Measurements from ENCODE around the gene ANXA8.

ANXA8 gene

GRCh38 chr10:47447209-47447608, 36.7 kb downstream of the ANXA8 start:
- DNase-seq: no peak

GRCh38 chr10:47445720-47446119, 38.2 kb downstream of the ANXA8 start:
- DNase-seq: no peak

GRCh38 chr10:47444047-47444446, 39.9 kb downstream of the ANXA8 start:
- DNase-seq: no peak

GRCh38 chr10:47443145-47443544, 40.8 kb downstream of the ANXA8 start:
- no peak for DNase-seq

- DNase-seq: no peak
Observed at GRCh38 chr10:47442351-47442750, 41.6 kb downstream of the ANXA8 start.

GRCh38 chr10:47441938-47442337, 42.0 kb downstream of the ANXA8 start:
- DNase-seq: no peak

GRCh38 chr10:47440207-47440606, 43.7 kb downstream of the ANXA8 start:
- DNase-seq: no peak

GRCh38 chr10:47438857-47439474, 44.9 kb downstream of the ANXA8 start:
- no peak for DNase-seq

GRCh38 chr10:47435081-47435480, 48.8 kb downstream of the ANXA8 start:
- DNase-seq: no peak

GRCh38 chr10:47425813-47426419, 58.0 kb downstream of the ANXA8 start:
- DNase-seq: no peak

GRCh38 chr10:47424231-47424630, 59.7 kb downstream of the ANXA8 start:
- DNase-seq: no peak

GRCh38 chr10:47423476-47423875, 60.4 kb downstream of the ANXA8 start:
- DNase-seq: no peak

- no peak for DNase-seq
Observed at GRCh38 chr10:47421057-47421952, 62.6 kb downstream of the ANXA8 start.

GRCh38 chr10:47420305-47421056, 63.4 kb downstream of the ANXA8 start:
- DNase-seq: no peak

GRCh38 chr10:47419421-47419820, 64.5 kb downstream of the ANXA8 start:
- DNase-seq: no peak

- no peak for DNase-seq
Observed at GRCh38 chr10:47418966-47419365, 64.9 kb downstream of the ANXA8 start.

- no peak for DNase-seq
Observed at GRCh38 chr10:47418321-47418720, 65.6 kb downstream of the ANXA8 start.

Data from stimulated activated CD4-positive, alpha-beta T cell treated with anti-CD3 and anti-CD28 coated beads, Interleukin-1b, Interleukin-23, amount 100 ng/mL, for 48 hours (primary cell).